Stimulated activated CD8-positive, alpha-beta memory T cell treated with anti-CD3 and anti-CD28 coated beads, Interleukin-2, amount 100 ng/mL, for 48 hours (primary cell): ENCODE data around the gene DOK4.

Source experiments
- DNase-seq, 2 donors: peaks; one replicate each; pipeline ENCODE4 v3.0.0-alpha.2; 2020; ENCODE audit warnings: low read depth in 2 of 2

DOK4 gene

GRCh38 chr16:57477531-57478202 is 8.6 kb downstream of the DOK4 start:
- no peak for DNase-seq

GRCh38 chr16:57476546-57477410 is 9.5 kb downstream of the DOK4 start:
- DNase-seq = no peak

DNA sequence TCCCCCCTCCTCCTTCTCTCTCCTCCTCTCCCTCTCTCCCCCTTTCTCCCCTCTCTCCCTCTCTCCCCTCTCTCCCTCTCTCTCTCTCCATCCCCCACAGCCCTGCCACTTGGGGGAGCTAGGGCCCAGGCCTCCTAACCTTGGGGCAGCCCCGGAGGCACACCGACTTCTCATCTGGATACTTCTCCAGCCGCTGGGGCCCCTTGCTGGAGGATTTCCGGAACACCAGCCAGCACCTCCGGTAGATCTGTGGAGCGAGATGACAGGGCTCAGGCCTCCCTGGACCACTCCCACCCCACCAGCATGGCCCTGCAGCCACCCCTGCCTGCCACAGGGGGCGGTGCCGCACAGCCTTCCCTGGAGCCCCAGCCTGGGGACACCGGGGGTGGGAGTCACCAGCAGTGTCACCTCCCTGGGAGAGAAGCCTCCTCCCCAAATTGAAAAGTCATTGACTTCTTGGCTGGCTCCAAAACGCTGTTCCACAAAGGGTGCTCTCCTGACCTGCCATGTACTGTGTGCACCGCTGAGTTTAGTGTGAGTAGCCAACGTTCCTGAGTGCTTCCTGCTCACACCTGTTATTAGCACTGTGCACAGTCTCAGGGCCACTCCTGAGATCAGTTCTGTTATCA is 10.5 kb downstream of the DOK4 start:
- DNase-seq = peak; percentile 72 to 73

DNA sequence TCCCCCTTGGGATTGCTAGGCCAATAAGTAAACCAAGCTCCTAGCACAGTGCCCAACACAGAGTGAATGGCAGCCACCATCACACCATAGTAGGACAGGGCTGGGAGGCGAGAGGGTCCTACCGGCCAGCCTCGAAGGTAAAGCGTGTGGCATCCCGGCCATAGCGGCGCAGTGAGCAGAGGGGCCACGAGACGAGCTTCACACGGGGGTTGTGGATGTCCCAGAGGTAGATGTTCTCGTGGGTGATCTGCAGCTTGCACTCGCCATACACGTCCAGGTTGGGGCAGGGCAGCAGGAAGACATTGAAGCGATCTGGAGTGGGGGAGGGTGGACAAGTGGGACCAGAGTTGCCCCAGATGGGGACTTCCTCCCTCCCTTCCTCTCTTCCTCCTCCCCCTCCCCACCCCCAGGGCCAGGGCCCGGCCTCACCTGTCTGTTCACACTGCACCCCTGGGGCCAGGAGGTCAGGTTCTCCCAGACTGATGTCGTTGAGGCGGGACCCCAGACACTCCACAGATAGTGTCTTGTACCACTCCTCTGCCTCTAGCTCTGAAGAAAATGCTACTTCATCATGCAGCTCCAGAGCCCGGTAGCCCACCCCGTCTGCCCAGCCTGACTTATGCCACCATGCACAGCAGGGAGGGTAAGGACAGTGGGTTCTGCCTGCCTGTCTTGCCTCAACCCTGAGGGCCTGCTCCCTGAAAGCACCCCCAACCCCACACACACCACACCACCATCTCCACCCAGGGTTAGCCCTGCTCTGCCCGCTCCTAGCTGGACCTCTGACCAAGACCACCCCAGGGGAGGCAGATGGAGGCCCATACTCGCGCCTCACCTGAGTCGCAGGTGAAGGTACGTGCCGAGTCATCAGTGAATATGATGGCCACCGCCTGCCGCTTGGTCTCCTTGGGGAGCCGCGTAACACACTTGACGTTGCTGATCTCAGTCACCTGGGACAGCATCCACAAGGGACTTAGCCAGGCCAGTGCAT is 11.3 kb downstream of the DOK4 start:
- DNase-seq = no peak

DNA sequence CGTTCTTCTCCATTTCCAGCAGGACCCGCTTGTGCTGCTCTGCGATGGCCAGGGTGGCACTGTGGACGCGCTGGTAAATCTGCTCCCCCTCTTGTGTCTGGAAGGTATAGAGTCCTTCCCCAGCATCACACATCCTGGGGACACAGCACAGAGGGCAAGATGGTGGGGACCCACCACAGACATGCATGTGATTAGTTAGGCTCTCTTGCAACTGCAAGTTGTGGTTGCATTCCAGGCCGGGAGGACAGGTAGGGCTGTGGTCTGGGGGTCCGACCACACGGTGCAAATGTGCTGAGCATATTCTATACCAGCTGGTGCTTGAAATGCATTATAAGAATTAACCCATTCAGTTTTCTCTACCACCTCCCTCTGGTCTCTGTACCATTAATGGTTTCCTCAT is 12.4 kb downstream of the DOK4 start:
- DNase-seq = no peak

GRCh38 chr16:57473176-57473840 is 13.0 kb downstream of the DOK4 start:
- DNase-seq = no peak

- no peak for DNase-seq
Observed at GRCh38 chr16:57472665-57473060, 13.6 kb downstream of the DOK4 start.

- no peak for DNase-seq
Observed at GRCh38 chr16:57471852-57472664, 14.2 kb downstream of the DOK4 start.

DNA sequence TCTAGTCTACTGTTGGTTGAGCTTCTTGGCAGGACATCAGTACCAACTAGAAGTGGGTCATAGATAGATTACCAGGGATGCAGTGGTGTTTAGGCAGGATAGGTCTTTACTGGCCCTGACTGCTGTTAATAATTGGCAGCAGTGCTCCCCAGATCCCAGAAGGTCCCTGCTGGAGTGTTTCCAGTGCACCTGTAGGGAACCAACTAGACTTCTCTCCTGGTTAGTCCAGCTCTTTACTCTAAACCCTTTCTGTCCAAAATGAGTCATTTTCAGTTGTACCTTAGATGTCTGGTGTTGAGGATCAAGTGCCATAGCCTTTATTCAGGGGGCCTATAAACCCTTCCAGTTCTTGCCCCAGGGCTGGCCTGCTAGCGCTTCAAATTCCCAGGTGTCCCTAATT is 15.1 kb downstream of the DOK4 start:
- DNase-seq = no peak

- DNase-seq = no peak
Observed at GRCh38 chr16:57470711-57471110, 15.6 kb downstream of the DOK4 start.

DNA sequence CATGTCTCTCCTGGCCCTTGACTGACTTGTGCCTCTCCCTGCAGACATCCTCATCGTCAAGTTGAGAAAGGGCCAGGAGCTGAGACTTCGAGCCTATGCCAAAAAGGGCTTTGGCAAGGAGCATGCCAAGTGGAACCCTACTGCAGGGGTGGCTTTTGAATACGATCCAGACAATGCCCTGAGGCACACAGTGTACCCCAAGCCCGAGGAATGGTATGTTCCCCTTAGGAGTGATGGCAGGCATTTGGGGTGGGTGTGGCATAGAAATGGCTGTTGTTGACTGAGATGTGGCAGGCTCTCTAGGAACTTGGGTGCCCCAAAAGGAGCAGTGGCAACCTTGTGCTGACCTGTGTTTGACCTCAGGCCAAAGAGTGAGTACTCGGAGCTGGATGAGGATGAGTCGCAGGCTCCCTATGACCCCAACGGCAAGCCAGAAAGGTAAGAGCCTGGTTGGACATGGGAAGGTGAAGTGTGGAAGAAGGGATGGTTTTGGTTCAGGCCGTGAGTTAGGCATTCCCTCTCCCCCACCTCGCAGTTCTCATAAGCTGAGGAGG is 16.3 kb downstream of the DOK4 start:
- DNase-seq = no peak

- DNase-seq = no peak
Observed at GRCh38 chr16:57469046-57469445, 17.2 kb downstream of the DOK4 start.

- DNase-seq = no peak
Observed at GRCh38 chr16:57468346-57468745, 17.9 kb downstream of the DOK4 start.

DNA sequence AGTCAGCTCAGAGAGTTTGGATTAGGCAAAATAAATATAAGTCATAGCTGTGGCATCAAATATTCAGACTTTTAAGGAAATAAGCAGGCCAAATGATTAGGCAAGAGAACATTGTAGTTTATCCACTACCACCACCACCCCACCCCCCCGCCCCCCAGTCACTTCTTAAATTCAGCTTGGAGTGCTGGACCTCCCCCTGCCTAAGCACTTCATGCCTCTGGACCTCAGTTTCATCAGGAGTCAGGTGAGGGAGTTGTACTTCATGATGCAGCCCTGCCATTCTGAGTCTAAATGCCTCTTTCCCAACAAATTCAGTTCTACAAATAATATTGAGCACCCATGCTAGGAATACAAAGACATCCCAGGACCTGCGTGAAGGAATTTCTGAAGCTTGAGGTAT is 21.8 kb downstream of the DOK4 start:
- no peak for DNase-seq

GRCh38 chr16:57462978-57463362 is 23.3 kb downstream of the DOK4 start:
- no peak for DNase-seq

DNA sequence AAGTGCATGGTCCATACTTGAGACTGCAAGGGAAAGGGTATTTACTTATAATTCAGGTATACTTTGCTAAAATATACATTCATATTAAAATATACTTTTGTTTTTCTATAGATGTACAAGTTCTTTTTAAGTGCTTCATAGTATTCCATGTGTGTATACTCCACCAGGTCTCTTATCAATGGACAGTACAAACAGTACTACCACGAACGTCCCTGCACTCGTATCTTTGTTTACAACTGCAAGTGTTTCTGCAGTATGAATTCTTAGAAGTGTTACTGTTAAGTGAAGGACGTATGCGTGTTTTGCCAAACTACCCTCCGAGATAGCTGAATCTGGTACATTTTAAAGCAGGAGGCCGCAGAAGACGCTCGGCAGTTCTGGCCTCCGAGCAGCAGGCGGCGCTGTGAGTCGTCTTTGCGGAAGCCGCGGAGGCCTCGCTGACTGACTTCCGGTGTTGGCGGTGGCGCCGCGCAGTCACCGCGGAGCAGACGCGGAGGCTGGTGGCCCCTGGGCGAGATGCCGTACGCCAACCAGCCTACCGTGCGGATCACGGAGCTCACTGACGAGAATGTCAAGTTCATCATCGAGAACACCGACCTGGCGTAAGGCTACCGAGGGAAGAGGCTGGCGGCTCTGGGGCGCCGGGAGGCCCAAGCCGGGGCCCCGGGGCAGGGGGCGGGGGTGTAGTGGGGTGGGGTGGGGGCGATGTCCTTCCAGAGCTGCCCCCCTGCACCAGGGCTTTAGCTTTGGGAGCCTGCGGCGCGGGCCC is 23.9 kb downstream of the DOK4 start, which contains the start of gene POLR2C:
POLR2C (plus strand) TSS at position 471 of the 769 bp plus-strand sequence; CDS start at position 517, 46 bp downstream.
- DNase-seq = peak; percentile 86 to 91

DNA sequence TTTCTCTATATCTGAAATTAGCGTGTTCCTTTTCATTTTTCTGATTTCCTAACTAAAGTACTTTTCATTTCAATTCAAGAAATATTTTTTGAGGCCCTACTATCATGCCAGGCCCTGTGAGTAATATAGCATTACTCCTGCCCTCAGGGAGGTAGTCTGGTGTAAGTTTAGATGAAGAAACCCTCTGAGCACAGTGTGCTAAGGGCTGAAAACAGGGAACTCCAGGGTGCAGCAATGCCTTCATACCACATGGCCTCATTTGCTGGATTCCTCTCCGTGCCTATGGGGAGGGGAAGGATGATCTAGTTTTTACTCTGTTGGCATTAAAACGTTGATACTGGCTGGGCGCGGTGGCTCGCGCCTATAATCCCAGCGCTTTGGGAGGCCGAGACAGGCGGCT is 34.3 kb downstream of the DOK4 start:
- no peak for DNase-seq

GRCh38 chr16:57447186-57447962 is 38.9 kb downstream of the DOK4 start, which contains the start of the genes CIAPIN1 and COQ9:
CIAPIN1 (minus strand) TSS chr16:57447385; CDS start chr16:57440928, 6,457 bp downstream.
COQ9 (plus strand) TSS chr16:57447479; CDS start chr16:57447506, 27 bp downstream.
- DNase-seq = peak; percentile 87
